Kidney tubule cell (primary cell): Measurements from ENCODE around the gene CABYR.

ENCODE experiments used
- DNase-seq: peaks from one replicate; pipeline ENCODE4 v3.0.0-alpha.2; 2018; ENCODE audit warnings: low spot score

Gene CABYR

DNA sequence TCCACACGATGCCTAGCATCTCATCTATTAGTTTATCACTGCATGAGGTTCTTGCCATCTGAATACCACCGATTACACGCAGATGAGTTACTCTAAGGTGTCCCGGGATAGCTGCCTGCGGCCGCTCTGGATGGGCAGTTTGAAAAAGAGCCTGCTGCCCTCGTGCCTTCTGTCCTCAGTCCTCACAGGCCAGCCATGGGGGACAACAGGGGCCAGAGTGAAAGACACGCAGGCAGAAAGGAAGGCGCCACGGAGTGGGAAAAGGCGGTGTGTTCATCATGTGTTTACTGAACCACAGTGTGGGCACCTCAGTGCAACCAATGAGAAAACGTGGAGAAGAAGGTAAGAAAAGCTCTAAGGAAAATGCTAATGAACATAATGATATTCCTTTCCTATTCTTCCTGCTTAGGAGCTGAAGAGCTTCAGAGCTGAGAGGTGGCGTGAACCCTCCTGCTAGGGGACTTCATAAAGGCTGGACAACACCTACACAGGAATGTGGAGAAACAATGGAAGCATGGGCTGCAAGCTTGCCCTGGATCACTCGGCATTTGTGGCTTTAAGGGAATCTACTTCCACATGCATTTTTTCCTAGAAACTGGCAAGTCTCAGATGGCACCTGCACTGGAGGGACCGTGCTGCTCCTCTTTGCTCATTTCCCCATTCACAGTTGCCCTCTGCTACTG, 50.9 kb downstream of the CABYR start:
- no peak for DNase-seq

DNA sequence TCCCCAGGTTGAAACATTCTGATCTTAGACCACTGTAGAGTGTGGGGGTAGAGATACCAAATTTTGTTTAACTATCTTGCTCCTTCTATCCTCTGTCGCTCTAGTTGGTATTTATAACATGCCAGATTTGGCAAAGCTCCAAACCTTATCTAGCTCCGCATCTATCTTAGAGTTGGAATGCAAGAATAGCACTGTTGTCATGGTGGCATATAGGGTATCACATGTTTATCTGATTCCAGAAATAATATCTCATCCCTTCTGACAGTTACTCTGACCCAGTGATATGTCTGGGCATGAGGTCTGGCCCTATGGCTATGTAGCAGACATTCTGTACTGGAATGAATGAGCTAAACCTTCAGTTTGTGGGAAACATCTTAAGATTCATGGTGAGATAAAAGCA, 51.7 kb downstream of the CABYR start:
- DNase-seq: no peak

DNA sequence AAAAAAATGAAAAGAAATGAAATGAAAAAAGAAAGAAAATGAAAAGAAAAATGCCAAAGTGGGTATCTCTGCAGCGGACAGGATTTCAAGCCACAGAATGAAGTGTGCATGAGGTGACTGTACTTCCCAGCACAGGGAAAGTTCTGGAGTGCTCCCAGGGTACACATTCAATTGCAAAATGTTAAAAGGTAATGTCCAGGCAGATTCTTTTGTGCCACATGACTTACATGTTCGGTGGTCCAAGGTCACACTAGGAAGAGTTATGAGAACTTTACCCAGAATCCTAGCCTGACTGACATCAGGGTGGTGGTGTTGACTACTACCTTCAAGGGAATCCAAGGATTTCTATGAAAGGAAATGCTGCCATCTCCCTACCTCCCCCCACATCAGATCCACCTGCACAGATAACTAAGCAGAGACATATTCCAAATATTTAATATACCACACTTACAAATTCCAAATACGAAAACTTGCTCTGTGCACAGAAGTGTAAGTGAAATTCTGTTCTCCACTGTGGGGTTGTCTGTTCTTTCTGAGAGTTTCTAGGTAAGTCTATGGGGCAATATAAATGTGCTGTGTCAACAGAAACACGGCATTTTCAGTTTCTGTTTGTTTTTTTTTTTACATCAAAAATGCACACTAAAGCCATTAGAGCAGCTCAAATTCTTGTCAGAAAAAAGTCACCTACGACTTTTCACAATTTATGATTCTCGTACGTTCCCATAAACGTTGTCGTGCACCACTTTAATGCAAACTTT, 56.6 kb downstream of the CABYR start:
- DNase-seq: no peak

DNA sequence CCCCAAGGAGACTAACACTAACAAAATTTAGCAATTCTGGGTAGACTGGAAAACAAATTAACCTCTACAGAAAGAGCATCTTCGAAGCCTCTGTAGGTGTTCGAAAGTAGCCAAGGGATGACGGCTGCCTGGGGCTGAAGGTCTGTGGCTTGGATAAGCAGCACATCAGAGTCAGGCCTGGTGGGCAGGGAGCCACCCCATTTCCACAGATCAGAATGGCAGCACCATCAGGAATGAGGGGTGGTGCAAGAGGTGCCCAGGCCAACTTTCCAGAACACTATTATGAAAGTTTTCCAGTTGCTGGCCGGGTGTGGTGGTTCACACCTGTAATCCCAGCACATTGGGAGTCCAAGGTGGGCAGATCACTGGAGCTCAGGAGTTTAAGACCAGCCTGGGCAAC, 57.9 kb downstream of the CABYR start:
- no peak for DNase-seq

DNA sequence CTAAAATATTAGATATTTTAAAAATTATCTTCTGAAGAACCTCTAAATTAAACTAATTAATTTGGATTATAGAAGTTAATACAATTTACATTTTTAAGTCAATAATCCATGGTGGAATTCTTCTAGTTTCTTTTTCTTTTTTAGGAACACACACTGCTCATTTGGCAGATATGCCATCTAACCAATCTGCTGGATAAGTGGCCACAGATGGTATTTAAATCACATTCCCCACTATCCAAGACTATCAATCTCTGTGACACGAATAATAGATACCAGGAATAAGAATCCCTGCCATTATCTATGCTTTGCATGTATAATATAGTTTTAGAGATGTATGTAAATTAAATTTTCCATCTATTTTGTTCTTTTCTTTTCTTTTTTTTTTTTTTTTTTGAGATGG, 58.5 kb downstream of the CABYR start:
- DNase-seq: no peak

DNA sequence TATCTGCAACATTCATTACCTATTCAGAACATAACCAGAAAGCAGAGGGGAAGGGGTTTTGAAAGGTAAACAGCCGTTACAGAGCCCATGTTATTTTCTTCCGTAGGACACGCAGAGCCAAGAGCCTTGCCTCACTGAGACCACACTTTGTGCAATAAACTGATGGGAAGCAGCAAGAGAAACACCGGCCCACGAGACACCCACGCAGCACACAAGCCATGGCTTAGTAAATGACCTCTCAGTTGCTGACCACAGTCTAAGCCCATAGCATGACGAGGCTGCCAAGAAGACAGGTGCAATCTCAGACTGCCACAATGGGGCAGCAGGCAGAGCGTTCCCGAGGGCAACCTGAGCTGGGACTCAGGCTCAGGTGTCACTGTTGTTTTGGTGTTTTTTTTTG, 59.6 kb downstream of the CABYR start:
- DNase-seq: no peak

DNA sequence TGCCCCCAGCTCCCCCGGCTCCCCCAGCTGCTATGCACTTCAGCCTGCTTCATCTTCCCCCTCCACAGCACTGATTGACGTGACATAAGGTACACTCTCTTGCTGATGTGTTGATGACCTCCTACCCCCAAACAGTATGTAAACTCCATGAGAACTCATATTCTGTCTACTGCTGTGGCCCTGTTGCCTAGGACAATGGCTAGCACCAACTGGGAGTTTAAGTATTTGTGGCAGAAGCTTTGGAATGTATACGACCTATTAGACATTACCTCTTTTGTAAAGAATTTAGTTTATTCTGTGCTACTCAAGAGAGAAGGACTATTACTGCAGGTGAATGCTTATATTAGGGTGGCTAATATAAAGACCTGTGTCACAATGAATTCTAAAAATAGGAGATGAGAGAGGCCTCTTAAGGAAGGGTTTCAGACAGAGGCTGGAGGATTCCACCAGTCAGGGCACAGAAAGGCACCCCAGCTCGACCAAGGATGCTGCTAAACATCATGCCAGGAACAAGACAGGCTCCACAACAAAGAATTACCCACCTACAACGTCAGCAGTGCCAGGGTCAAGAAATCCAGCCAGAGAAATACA, 60.6 kb downstream of the CABYR start:
- no peak for DNase-seq

DNA sequence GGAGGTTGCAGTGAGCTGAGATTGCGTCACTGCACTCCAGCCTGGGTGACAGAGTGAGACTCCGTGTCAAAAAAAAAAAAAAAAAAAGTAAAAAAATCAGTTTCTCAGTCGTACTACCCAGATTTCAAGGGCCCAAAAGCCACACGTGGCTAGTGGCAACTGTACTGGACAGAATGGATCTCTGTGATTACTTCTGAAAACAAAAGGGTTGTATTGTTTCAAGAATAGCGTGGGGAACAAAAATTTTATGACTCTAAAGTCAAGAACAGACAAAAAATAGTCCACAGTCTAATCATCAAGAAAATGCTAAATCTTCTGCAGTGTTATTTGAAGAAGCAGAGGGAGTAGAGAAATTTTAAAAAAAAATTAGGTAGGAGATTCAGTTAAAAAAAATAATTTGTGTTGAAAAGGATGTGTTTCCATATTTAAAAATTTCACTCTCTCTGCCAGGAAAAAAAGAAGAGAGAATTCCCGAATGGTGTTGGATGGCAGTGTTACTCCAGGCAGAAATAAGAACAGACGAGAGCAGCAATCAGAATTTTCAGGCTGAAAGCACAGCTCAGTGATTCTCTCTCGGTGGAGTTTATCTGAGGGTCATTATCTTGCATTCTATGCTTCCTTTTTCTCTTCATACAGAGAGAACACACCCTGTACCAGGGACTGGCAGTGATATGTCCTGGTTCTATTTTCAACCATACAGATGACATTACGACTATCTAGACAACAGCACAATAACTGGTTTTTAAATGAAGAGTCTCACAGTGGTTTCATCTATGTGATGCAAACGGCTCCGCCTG, 61.8 kb downstream of the CABYR start:
- DNase-seq: no peak

DNA sequence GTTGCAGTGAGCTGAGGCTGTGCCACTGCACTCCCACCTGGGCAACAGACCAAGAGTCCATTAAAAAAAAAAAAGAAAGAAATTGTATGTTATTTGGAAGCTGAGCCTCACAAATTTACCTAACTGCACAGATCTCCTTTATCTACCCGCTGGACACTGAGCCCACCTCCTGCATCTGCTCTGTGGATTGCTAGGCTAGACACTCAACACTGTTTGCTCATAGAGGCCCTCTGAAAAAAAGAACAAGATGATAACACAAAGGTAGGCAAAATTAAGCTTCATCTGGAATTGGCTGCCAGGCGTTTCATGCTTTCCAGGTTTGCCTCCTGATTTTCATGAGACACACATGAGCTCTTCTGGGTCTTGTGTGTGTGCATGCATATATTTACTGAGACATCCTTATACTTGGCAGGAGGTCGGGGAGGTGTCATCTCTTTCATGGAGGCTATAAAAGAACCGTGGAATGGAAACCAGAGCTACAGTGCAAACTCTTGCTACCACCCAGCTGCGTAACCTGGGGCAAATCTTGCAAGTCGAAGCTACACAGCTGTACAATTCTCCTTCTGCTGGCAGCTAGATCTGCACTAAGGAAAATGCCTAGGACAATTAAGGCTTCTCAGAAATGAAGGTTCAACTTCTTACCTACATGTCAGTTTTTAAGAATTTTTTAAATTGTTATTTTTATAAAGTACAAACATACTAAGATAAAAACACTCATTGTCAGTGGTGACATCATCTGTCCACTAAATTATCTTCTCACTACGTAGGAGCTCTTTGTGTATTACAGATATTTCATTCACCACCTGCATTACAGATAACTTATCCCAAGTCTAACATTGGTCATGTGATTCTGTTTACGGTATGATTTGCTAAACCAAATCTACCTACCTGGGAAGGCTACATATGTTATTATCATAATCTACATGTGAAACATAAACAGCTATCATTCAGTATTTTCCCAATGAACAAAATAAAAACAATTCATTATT, 63.1 kb downstream of the CABYR start:
- DNase-seq: no peak

DNA sequence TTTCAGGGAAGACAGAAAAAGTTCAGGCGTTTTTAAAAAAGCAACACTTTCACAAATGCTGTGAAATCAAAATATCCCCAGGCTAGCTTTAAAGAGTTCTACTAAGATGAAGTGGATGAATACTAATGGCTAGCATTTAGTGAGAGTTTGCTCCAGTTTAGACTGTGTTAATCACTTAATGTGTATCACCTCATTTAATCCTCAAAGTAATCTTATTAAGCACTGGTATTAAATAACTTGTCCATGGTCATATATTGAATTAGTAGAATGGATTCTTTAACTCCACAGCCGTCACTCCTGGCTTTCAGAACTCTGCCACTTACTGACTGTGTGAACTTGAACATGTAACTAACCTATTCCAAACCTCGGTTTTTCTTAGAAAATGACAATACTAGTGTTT, 66.0 kb downstream of the CABYR start:
- DNase-seq: no peak

DNA sequence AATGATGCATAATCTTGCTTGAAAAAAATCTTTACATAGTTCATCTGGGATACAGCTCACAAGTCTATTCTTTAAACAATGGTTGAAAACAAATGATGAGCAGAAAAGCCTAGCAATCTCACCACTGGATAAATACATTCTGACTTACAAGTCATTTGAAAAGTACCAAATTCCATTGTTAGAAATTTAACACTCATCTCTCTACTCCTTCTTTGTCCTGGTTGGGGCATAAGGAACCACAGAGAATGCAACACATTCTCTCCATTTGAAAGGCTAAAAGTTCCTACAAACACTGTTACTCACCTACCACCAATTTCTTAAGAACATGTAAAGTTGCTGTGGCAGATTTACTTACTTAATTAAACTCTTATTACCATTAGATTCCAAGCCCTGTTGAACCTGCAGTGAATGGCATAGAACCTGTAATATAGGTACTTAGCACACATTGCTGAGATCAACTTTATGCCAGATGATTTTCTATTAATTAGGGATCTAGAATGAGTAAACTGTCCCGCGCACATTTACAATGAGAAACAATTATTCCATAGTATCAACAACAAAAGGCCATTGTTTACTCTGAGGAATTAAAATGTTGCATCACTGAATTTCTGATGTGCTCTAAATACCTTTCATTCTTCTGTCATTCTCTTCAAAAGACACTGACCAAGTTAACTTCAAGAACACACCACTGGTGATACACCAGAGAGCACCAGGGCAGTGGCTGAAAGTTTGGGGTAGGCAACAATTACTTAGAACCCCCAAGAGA, 69.6 kb downstream of the CABYR start:
- peak; percentile 16 for DNase-seq

DNA sequence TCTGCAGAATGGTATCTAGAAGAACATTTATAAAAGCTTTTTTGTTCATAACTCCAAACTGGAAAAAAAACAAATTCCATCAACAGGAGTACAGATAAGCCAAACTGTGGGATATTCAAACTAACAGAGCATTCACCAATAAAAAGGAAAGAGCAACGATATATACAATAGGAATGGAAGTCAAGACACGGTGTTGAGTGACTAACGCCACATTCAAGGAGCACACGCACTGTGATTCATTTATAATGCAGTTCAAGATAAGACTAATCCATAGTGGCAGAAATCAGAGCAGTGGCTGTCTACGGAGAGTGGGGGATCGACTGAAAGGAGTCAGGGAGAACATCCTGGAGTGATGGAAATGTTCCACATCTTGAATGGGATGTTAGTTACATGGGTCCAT, 70.7 kb downstream of the CABYR start:
- no peak for DNase-seq
